ENCODE data around the gene CMPK1.
"Not testable (repeated sequence)": the region's sequence is repeated elsewhere in the genome, so short reads cannot be mapped to it uniquely, and the experiment has no call there.

CMPK1 gene

DNA sequence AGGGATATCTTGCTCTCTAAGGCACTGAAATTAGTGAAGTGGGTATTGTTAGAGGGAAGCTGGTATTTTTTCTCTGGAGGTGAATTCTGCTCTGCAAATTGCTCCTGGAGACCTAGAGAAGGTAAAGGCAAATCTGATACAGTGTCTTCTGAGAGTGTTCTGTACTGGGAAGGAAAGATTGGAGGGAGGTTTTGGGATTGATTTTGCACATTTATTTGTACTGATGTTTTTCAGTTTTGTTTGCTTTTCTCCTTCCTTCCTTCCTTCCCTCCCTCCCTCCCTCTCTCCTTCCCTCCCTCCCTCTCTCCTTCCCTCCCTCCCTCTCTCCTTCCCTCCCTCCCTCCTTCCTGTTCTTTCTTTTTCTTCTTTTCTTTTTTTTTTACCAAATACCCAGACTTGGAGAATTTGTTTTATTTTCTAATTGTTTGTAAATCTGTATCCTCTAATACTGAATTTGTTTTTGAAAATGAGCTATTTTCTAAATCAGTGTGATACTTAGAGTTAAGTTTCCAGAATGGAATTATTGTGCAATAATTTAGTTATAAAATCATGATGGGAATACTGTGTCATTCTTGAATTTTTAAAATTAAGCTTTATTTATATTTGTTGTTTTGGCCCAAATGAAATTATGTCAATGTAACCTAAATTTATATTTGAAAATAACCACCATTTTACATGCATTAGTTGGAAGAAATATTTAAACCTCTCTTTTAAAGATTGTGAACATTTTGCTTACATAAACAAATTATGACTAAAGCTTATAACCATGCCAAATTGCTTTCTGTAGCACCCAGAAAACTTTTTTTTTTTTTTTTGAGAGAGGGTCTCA, 4.9 kb downstream of the CMPK1 start:
- DNase-seq, result no peak

DNA sequence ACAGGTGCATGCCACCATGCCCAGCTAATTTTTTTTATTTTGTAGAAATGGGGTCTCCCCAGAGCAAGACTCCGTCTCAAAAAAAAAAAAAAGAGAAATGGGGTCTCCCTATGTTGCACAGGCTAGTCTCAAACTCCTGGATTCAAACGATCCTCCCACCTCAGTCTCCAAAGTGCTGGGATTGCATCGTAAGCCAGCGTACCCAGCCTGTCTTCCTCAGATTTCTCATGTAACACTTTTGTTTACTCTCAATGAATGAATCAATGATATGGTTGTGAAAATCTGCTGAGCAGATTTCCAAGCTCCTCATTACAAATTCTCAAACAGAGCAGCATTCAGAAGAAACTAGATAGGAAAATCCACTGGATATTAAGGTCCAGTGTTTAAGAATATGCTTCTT, 6.6 kb downstream of the CMPK1 start:
- no peak for DNase-seq

DNA sequence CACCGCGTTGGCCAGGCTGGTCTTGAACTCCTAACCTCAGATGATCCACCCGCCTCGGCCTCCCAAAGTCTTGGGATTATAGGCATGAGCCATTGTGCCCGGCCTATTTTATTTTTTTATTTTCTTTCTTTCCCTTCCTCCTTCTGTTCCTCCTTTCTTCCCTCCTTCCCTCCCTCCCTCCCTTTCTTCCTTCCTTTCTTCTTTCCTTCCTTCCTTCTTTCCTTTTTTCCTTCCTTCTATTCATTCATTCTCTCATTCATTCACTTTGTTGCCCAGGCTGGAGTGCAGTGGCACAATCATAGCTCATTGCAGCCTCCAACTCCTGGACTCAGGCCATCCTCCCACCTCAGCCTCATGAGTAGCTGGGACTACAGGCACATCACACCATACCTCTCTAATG, 13.4 kb downstream of the CMPK1 start:
- DNase-seq, result not testable (repeated sequence)

DNA sequence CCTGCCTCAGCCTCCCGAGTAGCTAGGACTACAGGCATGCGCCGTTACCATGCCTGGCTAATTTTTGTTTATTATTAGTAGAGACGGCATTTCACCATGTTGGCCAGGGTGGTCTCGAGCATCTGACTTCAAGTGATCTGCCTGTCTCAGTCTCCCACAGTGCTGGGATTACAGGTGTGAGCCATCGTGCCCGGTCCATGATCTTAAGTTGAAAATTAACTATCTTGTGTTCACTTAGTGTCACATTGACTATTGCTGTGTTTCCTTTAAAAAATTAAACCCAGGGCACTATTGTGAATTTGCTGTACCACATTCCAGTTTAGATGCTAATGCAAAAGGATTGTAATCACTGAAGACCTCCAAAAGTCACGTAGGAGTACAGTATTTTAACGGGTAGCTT, 14.1 kb downstream of the CMPK1 start:
- DNase-seq, result no peak

DNA sequence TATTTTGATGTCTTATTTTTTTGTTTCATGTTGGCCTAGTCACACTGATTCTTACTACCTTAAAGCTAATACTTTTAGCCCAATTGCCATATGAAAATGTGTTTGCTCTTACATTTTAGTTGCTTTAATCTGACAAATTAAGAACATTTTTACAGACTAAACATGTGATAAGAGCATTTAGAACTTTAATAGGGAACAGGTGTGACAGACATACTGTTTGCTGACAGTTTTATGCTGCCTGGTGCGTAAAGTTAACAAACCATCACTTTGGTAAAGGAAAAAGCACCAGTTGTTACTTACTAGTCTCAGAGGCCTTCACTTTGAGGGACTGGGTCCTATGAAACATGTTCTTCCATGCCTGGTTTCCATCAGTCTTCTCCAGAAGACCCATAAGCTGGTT, 14.7 kb downstream of the CMPK1 start:
- no peak for DNase-seq

DNA sequence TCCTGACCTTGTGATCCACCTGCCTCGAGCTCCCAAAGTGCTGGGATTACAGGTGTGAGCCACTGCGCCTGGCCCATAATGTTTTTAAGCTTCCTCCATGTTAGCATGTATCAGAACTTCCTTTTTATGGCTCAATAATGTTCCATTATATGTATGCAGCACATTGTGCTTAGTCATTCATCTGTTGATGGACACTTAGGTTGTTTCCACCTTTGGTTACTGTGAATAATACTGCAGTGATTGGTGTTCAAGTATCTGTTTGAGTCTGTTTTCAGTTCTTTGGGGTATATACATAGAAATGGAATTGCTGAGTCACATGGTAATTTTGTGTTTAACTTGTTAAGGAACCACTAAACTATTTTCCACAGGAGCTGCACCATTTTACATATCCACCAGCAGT, 17.7 kb downstream of the CMPK1 start:
- no peak for DNase-seq

DNA sequence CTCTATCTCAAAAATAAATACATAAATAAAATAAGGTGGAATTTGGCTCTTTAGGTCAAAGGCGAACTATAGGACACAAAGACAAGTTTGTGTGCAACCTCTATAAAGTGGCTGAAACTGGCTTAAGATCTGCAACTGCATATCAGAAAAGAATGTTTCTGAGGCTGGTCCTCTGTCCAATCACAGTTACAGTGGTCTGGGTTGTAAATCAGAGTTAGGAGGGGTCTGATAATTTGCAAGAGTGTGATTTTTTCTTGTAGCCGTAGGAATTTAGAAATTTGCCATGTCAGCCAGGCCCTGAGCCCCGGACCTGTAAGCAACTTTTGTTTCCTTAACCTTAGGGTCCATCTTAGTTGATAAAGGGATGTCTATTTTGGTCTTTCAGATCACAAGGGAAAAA, 27.8 kb downstream of the CMPK1 start:
- no peak for DNase-seq

DNA sequence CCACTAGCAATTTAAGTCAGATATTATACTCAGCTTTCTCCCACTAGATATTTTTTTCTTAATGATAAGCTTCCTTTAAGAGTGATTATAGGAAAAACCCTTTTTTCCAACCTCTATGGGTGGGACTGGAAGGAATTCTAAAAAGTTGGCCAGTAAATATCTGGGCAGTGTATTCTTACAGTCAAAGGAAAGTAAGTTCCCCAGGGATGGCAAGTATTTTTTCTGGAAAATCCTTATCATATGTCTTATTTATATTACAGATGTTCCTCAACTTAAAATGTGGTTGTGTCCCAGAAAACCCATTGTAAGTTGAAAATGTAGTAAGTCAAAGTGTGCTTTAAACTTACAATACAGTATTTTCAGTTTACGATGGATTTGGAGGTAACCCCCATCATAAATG, 29.2 kb downstream of the CMPK1 start:
- no peak for DNase-seq

DNA sequence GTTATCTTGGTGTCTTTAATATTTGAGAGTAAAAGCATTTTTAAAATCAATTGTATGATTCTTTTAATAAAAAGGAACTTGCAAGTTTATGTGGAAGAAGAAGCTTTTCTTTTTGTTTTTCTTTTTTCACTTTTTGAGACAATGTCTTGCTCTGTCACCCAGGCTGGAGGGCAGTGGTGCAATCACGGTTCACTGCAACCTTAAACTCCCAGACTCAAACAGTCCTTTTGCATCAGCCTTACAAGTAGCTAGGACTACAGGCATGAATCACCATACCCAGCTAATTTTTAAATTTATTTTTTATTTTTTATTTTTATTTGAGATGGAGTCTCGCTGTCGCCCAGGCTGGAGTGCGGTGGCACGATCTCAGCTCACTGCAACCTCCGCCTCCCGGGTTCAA, 34.1 kb downstream of the CMPK1 start:
- no peak for DNase-seq

DNA sequence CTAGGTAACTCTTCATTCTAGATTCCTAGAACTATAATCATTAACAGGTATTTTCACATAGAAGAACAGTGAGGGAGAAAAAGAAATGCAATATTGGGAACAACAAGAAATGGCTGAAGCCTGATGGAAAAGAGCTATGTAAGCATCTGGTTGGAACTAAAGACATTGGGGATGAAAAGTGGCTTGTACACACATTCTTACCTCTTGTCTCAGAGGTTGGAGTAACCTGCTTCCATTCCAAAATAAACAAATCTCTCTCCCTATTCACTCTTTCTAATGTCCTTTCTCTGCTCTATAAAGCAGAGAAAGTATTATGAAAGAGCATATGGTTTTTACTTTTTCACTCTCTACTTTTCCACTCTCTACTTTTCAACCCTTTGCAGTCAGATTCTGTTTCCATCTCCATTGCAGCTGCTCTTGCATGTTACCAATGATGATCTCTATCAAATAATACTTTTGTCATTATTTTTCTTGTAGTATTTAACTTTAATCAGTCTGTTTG, 37.5 kb downstream of the CMPK1 start:
- DNase-seq, result no peak

DNA sequence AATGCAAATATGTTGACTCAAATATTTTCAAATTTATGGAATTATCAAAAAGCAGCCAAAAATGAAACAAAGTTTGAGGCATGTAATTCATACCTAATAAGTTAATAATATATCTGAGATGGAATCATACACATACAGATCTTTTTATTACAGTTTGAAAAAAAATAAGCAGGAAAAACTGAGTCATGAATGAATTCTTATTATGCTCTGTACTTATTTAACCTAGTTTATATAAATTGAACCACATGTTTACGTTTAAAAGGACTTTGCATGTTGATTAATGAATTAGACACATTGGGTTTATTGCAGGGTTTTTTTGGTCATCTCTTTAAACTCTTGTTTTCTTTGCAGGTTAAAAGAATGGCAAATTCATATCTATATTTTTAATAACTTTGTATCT, 40.9 kb downstream of the CMPK1 start:
- DNase-seq, result no peak

DNA sequence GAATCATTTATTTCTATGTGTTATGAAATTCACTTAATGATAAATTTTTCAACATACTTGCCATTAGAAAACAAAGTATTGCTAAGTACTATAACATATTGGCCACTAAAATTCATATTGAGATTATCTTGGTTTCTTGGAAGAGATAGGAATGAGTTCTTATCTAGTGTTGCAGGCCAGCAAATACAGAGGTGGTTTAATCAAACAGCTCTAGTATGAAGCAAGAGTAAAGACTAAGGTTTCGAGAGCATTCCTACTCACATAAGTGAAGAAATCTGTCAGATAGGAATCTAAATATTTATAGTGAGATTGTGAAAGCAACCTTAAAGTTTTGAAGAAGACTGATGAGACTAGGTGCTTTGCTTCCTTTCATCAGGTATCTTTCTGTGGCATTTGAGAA, 44.6 kb downstream of the CMPK1 start:
- no peak for DNase-seq

DNA sequence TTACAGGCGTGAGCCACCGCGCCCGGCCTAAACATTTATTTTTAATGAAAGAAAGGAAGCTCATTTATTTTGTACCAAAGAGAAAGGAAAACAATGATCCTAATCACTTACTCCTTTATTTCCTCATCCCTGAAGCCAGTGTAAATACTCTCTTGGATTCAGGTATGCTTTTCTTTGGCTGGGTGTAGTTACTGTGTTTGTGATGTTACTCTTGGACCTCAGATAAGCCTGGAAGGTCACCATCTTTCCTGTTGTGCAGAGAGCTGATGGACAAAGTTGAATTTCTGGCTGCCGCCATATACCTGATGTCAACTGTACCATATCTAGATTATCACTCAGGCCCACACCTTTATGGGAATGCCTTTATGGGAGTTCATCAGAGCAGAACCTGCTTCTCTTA, 47.1 kb downstream of the CMPK1 start:
- no peak for DNase-seq

DNA sequence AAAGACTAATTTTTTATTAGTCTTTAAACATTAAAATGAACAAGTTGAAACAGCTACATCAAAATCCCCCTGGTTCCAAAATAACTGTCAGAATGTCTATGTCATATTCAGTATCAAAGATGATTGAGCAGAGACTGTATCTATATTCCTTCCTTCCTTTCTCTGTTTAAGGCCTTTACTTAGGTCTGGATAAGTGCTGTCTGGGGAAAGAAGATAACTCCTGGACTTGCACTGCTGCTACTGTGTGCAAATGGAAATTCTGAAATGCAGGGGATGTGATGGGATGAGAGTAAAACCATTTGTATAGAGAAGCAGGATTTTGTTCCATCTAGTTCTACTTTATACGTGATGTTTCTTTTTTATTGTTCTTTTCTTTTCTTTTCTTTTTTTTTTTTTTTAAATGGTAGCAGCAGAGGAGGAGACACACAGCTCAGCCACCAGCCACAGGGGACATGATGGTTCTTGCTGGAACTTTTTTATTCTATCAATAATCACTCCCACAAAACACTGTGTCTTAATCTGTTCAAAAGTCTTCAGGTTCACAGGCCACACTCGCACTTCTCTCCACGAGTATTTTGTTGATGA, 48.9 kb downstream of the CMPK1 start:
- DNase-seq, result no peak

DNA sequence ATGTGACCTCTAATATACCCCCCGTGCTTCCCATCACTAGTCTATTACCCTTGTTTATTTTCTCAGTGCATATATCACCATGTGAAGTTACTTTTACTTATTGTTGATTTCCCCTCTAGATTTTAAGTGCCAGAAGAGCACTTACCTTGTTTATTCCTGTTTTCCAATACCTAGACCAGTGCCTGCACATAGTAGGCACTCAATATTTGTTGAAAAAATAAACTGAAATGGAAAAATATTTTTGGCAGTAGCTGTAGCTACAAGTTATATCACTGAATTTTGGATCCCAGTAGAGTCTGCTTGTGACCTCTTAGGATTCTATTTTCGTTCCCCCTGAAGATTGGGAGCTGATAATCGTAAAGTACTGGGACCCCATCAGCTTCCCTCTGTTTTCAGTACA, 50.5 kb downstream of the CMPK1 start:
- no peak for DNase-seq

DNA sequence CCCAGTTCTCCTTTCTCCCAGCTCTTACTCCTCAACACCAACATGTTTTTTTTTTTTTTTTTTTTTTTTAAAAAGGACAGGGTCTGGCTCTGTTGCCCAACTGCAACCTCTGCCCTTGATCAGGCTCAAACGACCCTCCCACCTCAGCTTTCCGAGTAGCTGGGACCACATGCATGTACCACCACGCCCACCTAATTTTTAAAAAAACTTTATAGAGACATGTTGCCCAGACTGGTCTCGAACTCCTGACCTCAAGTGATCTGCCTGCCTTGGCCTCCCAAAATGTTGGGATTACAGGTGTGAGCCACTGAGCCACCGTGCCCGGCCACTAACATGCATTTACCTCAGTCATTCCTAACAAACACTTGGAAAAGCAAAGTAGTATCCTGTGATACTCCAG, 51.4 kb downstream of the CMPK1 start:
- DNase-seq, result no peak

DNA sequence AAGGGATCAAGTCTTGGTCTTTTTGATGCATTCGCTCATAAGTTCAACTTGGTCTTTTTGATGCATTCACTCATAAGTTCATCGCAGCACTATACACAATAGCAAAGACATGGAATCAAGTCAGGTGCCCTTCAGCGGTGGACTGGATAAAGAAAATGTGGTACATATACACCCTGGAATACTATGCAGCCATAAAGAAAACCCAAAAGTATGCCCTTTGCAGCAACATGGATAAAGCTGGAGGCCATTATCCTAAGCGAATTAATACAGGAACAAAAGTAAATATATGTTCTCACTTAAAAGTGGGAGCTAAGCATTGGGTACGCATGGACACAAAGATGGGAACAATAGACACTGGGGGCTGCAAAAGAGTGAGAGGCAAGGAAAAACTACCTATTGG, 52.7 kb downstream of the CMPK1 start:
- DNase-seq, result no peak

DNA sequence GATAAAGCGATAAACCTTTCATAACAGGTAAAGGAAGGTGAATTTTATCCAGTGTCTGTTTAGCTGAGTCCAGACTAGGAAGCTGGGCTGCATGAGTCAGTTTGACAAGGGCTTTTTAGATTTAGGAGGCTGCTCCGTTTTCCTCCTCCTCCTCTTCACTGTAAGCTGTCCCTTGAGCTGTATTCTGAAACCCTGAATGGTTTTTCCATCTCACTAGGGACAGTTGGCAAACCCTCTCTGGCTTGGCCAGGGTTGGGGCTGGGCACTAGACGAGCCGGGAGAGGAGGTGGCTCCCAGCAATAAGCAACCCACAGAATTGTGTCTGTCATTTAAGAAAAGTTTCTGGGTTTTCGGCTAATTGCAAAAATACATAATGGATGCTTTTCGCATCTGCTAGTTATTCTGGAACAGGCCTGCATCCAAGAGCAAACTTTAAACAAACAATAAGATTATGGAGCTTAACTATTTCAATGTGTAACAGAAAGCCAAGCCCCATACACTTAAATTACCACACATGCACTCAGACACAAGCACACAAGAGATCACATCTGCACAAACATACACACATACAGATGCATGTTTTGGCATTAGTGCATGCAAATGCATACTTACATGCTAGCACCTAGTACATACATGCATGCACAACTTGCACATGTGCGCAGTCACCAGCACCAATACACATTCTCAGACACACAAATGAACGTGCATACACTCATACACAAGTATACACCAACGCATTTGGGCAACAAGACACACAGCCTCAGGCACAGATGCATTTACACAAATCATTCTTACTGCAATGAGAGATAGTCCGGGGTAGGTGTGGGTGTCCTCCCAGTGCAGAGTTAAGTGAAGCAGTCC, 54.7 kb downstream of the CMPK1 start:
- no peak for DNase-seq

DNA sequence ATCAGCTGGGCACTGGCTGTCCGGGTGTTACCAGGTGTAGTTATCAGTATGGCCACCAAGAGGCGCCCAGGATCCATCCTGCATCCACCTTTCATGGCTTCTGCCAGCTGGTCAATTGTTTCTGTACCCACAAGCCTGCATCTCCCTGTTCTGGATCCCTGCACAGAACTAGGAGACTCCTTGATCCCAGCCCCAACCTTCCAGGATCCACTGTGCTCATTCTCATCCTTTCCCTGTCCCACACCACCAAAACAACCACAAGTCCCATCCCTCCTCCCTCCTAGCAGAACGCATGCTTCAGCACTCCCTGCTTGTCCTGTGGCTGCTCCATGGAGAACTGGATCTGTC, 55.3 kb downstream of the CMPK1 start:
- peak; percentile 33 for DNase-seq

DNA sequence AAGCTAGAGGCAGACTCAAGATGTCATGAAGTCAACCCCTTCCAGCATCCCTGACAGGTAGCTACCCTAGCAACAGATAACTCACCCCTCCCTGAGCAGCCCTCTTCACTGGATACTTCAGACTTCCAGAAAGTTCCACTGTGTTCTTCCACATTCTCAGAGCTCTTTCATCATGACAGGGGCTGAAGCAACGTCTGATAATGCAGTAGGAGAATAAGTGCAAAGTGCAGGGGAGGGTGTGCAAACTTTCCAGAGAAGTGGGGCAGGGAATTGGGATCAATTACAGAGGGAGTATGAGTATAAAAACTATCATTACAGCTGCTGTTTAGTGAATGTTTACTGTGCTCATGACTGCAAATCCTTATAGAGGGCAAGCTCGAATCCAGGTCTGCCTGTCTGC, 56.1 kb downstream of the CMPK1 start:
- no peak for DNase-seq

DNA sequence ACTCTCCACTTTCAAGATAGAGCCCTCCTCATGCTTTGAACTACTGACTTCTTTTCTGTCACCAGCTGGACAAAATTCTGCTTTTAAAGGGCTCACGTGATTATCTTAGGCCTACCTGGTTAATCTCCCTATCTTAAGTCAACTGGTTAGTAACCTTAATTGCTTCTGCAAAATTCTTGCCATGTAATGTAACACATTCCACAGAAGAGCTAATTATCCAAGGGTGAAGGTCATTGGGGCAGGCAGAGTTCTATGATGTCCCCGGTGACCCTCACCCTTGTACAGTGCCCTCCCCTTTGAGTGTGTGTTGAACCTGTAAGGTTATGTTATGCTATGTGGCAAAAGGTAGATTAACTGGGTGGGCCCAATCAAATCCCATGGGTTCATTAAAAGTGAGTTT, 57.3 kb downstream of the CMPK1 start:
- DNase-seq, result no peak

DNA sequence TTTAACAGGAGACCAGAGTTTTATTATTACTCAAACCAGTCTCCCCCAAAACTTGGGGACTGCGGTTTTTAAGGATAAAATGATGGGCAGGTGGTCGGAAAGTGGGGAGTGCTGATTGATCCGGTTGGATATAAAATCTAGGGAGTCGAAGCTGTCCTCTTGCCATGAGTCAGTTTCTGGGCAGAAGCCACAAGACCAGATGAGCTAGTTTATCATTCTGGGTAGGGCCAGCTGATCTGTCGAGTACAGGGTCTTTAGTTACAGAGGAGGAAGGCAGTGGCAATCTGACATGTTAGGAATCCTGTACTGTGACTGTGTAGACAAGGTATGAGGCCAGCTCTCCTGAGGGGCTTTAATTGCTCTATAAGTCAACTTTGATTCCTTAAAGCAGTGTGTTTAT, 59.6 kb downstream of the CMPK1 start:
- DNase-seq, result no peak

DNA sequence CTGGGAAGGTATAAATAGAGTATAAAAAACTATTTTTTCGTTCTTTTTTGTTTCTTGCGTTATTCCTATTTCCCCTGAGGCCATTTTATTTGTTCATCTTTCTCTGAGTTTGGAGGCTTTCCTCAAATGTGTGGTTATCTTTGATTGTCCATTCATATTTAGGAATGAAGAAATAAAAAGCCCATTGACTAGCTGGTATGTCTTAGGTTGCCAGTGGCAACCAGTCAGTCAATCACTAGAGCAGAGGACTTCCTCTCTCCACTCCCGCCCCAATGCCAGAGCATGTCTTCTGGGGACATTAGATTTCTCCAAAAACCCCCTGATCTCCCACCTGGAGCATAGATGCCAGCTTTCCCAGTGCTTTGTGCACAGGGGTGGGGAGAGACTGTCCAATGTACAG, 61.8 kb downstream of the CMPK1 start:
- no peak for DNase-seq

DNA sequence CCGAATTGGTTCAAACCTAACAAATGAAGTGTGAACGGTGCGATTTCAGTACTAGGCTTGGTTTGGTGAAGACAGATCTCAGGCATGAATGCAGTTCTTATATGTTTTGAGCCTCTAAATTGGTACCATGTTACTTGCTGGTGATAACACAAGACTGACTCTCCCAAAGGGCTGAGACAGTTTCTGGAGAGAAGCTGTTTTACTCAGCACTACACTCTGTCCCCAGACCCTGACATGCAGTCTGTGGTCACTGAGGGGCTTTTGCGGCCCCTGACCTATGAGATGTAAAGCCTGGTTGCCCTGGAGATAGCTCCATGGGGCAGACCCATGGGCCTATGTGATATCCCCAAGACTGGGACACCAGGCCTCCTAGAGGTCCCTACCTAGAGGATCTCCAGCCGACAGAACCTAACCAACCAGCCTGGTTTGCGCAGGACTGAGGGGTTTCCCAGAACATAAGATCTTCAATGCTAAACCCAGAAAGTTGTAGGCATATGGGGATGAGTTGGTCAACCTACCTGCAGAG, 63.1 kb downstream of the CMPK1 start:
- no peak for DNase-seq

All from activated CD8-positive, alpha-beta memory T cell treated with anti-CD3 and anti-CD28 coated beads, Interleukin-2, amount 50 U/mL, for 4 hours (primary cell).